Activated CD4-positive, alpha-beta T cell treated with anti-CD3 and anti-CD28 coated beads for 36 hours (primary cell): Measurements from ENCODE around the gene SPRED2. TPM values are rescaled to one million over a fixed set of nuclear protein-coding genes. Genes with fewer than 3 reads are reported as not detected.
A peak's percentile ranks its signal among the peaks of the same experiment; 100 is the strongest.

Source experiments
- ATAC-seq: fragments of 200-7000 bp; cut with Tn5 transposase; one replicate; pipeline ENCODE4 v1.10.0; 2021; ENCODE audit warnings: mild to moderate bottlenecking, moderate library complexity
- CTCF ChIA-PET: fragments of 350-600 bp; sonication (Branson Sonifier 250); formaldehyde crosslinking; loops from one replicate; lab custom pipeline; 2021; ENCODE audit warnings: antibody characterized with exemption; lab: Charles Lee
- POLR2A ChIA-PET: fragments of 350-600 bp; sonication (Branson Sonifier 250); formaldehyde crosslinking; loops from one replicate; lab custom pipeline; 2021; ENCODE audit warnings: antibody characterized with exemption, inconsistent platforms; lab: Charles Lee
- DNase-seq: peaks from one replicate; pipeline ENCODE4 v3.0.0-alpha.2; 2020
- H3K27ac Mint-ChIP-seq: one replicate; pipeline ENCODE4 v1.8.0; 2021; ENCODE audit warnings: mixed read lengths
- H3K27me3 Mint-ChIP-seq: one replicate; pipeline ENCODE4 v1.8.0; 2021; ENCODE audit warnings: mixed read lengths
- H3K36me3 Mint-ChIP-seq: one replicate; pipeline ENCODE4 v1.8.0; 2021; ENCODE audit warnings: low read depth, mixed read lengths
- H3K4me1 Mint-ChIP-seq: one replicate; pipeline ENCODE4 v1.8.0; 2021; ENCODE audit warnings: mixed read lengths
- H3K4me3 Mint-ChIP-seq: one replicate; pipeline ENCODE4 v1.8.0; 2021; ENCODE audit warnings: mild to moderate bottlenecking, moderate library complexity, mixed read lengths
- H3K9me3 Mint-ChIP-seq: one replicate; pipeline ENCODE4 v1.8.0; 2021; ENCODE audit warnings: low read depth, mixed read lengths
- intact Hi-C, 2 experiments: fragments of 100-400 bp; cut with DNase I in 1 of 2; cut with micrococcal nuclease in 1 of 2; formaldehyde crosslinking; loops; one replicate each; pipeline versions ENCODE4 v1.14.2 to v1.15.1; 2022 to 2024; cut with DNase I, micrococcal nuclease
- total RNA-seq, 2 experiments: library from RNA; stranded (reverse); gene quantifications; one replicate each; pipeline ENCODE4 v1.2.3, GENCODE V29; 2021

The SPRED2 gene
- total RNA-seq, 2 experiments from 2014 or later: 6.7 to 7.9 TPM

GRCh38 chr2:65374999-65375398 lies 57.4 kb downstream of the SPRED2 start:
- H3K4me1 Mint-ChIP-seq: peaks cover 11% of the 10 kb centered on the region

DNA sequence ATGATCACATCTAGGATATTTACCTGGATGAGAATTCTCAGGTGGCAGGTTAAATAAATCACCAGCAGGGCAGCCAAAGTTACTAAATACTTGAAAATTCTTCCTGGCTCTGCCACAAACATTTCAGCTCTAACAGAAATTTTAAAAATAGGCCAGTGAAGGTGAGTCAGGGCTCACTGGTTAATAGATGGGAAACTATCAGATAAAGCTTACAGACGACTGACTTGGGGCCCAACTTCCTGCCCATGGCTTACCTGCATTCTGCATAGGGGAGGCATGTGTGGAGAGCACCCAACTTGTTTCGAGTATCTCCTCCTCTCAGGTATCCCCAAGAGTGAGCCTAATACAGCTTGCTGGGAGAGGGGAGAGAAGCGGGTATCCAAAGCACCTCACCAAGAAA lies 57.8 kb downstream of the SPRED2 start:
- no peaks in the 10 kb centered on the region for H3K9me3 Mint-ChIP-seq
- no peak for DNase-seq
- no peaks in the 10 kb centered on the region for H3K36me3 Mint-ChIP-seq
- H3K27me3 Mint-ChIP-seq: peaks cover 5% of the 10 kb centered on the region
- no peak overlapping the region for H3K27ac Mint-ChIP-seq
- ATAC-seq: no peak
- CTCF ChIA-PET: interaction anchor here (0.6 to 2.0 kb wide), 4 partner anchors 9 to 145 kb away, joined by 4 to 10 read pairs (median 6); no protein-coding TSS in a partner anchor
- POLR2A ChIA-PET: interaction anchor here (2.1 kb wide), 1 partner anchor 9 kb away, joined by 9 read pairs; no protein-coding TSS in a partner anchor
- H3K4me3 Mint-ChIP-seq: no peak overlapping the region
- H3K4me1 Mint-ChIP-seq: peaks cover 11% of the 10 kb centered on the region
- intact Hi-C loops: no loop called here

More at GRCh38 chr2:65374999-65375398, 57.4 kb downstream of the SPRED2 start:
- H3K27me3 Mint-ChIP-seq: peaks cover 6% of the 10 kb centered on the region
- no peaks in the 10 kb centered on the region for H3K36me3 Mint-ChIP-seq
- intact Hi-C loops: no loop called here
- ChIA-PET POLR2A (interaction anchor here (2.1 kb wide), 1 partner anchor 8 kb away, joined by 9 read pairs; no protein-coding TSS in a partner anchor), CTCF (interaction anchor here (1.3 to 2.0 kb wide), 2 partner anchors 9 to 21 kb away, joined by 4 to 10 read pairs; no protein-coding TSS in a partner anchor)
- ATAC-seq (no peak), DNase-seq (no peak)
- H3K4me3 Mint-ChIP-seq: no peak overlapping the region
- no peaks in the 10 kb centered on the region for H3K9me3 Mint-ChIP-seq
- H3K27ac Mint-ChIP-seq: no peak overlapping the region

DNA sequence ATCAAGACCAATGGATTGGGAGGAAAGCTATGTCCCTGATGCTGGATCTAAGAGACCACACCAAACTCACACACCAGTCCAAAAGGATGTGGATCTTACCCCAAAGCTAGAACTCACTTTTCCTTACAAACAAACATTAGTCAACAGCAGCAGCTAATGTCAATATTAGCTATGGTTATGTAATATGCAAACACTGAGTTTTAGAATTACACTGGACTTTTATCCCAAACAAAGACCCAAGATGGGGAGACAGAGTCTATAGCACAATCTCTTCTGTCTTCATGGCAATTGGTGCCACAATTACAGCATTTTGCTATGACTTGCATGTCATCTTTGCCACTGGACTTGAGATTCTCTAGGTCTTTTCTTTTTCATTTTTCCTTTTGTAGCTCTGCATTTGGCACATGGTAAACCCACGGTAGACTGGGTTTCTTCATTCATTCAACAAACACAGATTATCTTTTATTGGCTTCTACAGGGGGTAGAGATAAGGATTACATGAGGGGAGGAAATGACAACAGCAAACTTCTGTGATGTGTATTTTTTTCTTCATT lies 59.0 kb downstream of the SPRED2 start:
- peaks cover 5% of the 10 kb centered on the region for H3K27me3 Mint-ChIP-seq
- H3K36me3 Mint-ChIP-seq: no peaks in the 10 kb centered on the region
- H3K9me3 Mint-ChIP-seq: no peaks in the 10 kb centered on the region
- DNase-seq (no peak), ATAC-seq (no peak)
- H3K4me3 Mint-ChIP-seq: no peak overlapping the region
- POLR2A ChIA-PET: interaction anchor here (0.7 to 2.1 kb wide), 2 partner anchors 10 to 387 kb away, joined by 3 to 9 read pairs; no protein-coding TSS in a partner anchor
- peaks cover 11% of the 10 kb centered on the region for H3K4me1 Mint-ChIP-seq
- CTCF ChIA-PET: interaction anchor here (0.9 to 2.0 kb wide), 4 partner anchors 10 to 200 kb away, joined by 3 to 10 read pairs (median 6); no protein-coding TSS in a partner anchor
- intact Hi-C loops: no loop called here
- H3K27ac Mint-ChIP-seq: no peak overlapping the region

GRCh38 chr2:65372619-65373018 lies 59.8 kb downstream of the SPRED2 start:
- H3K9me3 Mint-ChIP-seq: no peaks in the 10 kb centered on the region
- no peak overlapping the region for H3K4me3 Mint-ChIP-seq
- DNase-seq (no peak), ATAC-seq (no peak)
- no peak overlapping the region for H3K27ac Mint-ChIP-seq
- H3K4me1 Mint-ChIP-seq: peaks cover 7% of the 10 kb centered on the region
- POLR2A ChIA-PET: no interaction called here
- no peaks in the 10 kb centered on the region for H3K36me3 Mint-ChIP-seq
- H3K27me3 Mint-ChIP-seq: peaks cover 5% of the 10 kb centered on the region
- CTCF ChIA-PET: interaction anchor here (1.9 kb wide), 1 partner anchor 14 kb away, joined by 5 read pairs; no protein-coding TSS in a partner anchor
- intact Hi-C loops: no loop called here

- CTCF ChIA-PET: interaction anchor here (1.5 kb wide), 1 partner anchor 11 kb away, joined by 9 read pairs; no protein-coding TSS in a partner anchor
- no peak overlapping the region for H3K27ac Mint-ChIP-seq
- no peak for DNase-seq
- H3K27me3 Mint-ChIP-seq: peaks cover 3% of the 10 kb centered on the region
- no peaks in the 10 kb centered on the region for H3K36me3 Mint-ChIP-seq
- intact Hi-C loops: no loop called here
- H3K9me3 Mint-ChIP-seq: no peaks in the 10 kb centered on the region
- POLR2A ChIA-PET: no interaction called here
- no peak overlapping the region for H3K4me3 Mint-ChIP-seq
- H3K4me1 Mint-ChIP-seq: peaks cover 14% of the 10 kb centered on the region
- ATAC-seq: no peak
Measured at GRCh38 chr2:65371074-65371434, 61.3 kb downstream of the SPRED2 start.

DNA sequence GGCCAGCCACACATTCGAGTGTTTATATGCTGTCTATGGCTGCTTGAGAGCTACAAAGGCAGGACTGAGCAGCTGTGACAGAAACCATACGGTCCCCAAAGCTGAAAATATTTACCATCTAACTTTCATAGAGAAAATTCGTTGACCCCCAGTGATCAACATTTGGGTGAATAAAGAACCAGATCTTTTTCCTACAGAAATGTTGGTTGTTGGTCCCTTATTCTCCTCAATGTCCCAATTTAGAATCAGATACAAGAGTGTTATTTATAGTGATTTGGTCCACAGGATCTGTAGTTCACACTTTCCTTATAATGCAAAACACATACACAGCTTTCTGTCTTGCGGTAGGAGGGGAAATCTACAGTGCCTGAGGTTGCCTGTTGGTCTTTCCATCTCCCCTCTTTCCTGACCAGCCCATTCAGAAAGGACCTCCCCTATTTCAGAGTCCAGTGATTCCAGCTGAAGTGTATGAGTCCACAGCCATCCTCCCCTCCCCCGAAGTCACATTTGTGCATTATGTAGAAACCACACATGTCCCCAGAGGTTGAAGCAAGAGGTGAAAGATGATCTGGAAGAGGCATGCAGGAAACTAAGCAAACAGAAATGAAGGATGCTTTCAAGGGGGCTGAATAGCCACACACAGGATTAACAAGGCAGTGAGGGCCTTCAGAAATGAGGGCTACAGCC lies 61.9 kb downstream of the SPRED2 start:
- no peaks in the 10 kb centered on the region for H3K9me3 Mint-ChIP-seq
- H3K27me3 Mint-ChIP-seq: peaks cover 3% of the 10 kb centered on the region
- H3K27ac Mint-ChIP-seq: no peak overlapping the region
- POLR2A ChIA-PET: no interaction called here
- no peaks in the 10 kb centered on the region for H3K36me3 Mint-ChIP-seq
- intact Hi-C loops: no loop called here
- ATAC-seq (no peak), DNase-seq (no peak)
- CTCF ChIA-PET: interaction anchor here (1.5 kb wide), 1 partner anchor 12 kb away, joined by 9 read pairs; no protein-coding TSS in a partner anchor
- no peak overlapping the region for H3K4me3 Mint-ChIP-seq
- peaks cover 15% of the 10 kb centered on the region for H3K4me1 Mint-ChIP-seq

DNA sequence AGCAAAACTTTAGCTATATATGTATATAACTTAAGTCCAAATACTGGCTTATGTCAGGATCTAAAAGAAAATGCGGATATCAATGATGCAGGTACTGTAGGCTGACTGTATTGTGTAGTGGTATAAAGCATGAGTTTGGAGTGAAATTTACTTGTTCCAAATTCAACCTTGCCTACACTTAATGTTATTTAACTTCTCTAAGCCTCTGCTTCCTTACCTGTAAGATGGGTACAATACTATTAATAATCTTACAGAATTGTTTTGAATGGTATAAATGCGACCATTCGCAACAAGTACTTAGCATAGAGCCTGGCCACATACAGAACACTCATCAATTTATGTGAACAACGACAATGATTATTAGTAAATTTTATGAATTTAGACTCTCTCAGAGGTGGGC lies 62.4 kb downstream of the SPRED2 start:
- no peak for DNase-seq
- H3K4me1 Mint-ChIP-seq: peaks cover 15% of the 10 kb centered on the region
- H3K27me3 Mint-ChIP-seq: no peaks in the 10 kb centered on the region
- H3K9me3 Mint-ChIP-seq: no peaks in the 10 kb centered on the region
- ChIA-PET POLR2A (no interaction called here), CTCF (no interaction called here)
- intact Hi-C loops: loop anchor here (5.0 kb wide), 2 partner anchors 62 to 182 kb away; partner anchors contain the start of gene SPRED2 (in 1 of the 2)
- H3K27ac Mint-ChIP-seq: no peak overlapping the region
- H3K4me3 Mint-ChIP-seq: no peak overlapping the region
- ATAC-seq: no peak
- H3K36me3 Mint-ChIP-seq: no peaks in the 10 kb centered on the region

DNA sequence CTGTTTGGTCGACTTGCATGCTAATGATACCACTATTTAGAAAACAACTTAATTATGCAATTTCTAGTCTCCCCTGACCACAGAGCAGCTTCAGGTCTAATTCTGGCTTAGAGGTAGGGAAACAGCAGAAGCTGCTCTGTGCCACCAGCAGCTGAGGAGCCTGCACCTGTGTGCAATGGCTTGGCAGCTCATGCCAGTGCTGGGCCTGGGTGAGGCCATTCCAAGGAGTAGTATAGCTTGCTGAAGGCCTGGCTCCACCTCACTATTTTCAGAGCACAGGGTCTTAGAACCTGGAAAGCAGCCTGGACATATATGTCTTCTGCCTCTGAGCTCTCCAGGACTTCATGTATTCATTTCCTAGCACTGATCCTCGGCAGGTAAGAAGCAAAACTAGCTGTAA lies 62.8 kb downstream of the SPRED2 start:
- Mint-ChIP-seq H3K27me3 (no peaks in the 10 kb centered on the region), H3K4me1 (peaks cover 13% of the 10 kb centered on the region), H3K36me3 (no peaks in the 10 kb centered on the region), H3K4me3 (no peak overlapping the region), H3K27ac (no peak overlapping the region), H3K9me3 (no peaks in the 10 kb centered on the region)
- POLR2A ChIA-PET: no interaction called here
- DNase-seq: no peak
- no peak for ATAC-seq
- intact Hi-C loops: loop anchor here (5.0 kb wide), 2 partner anchors 63 to 183 kb away; partner anchors contain the start of gene SPRED2 (in 1 of the 2)
- CTCF ChIA-PET: interaction anchor here (0.6 kb wide), 1 partner anchor 13 kb away, joined by 3 read pairs; no protein-coding TSS in a partner anchor

GRCh38 chr2:65368468-65368867 lies 63.9 kb downstream of the SPRED2 start:
- H3K4me3 Mint-ChIP-seq: no peak overlapping the region
- no peaks in the 10 kb centered on the region for H3K9me3 Mint-ChIP-seq
- no peaks in the 10 kb centered on the region for H3K36me3 Mint-ChIP-seq
- no peak overlapping the region for H3K27ac Mint-ChIP-seq
- no peaks in the 10 kb centered on the region for H3K27me3 Mint-ChIP-seq
- intact Hi-C loops: loop anchor here (5.0 kb wide), 2 partner anchors 64 to 184 kb away; partner anchors contain the start of gene SPRED2 (in 1 of the 2)
- ChIA-PET CTCF (interaction anchor here (0.6 to 1.2 kb wide), 2 partner anchors 15 to 149 kb away, joined by 4 read pairs; no protein-coding TSS in a partner anchor), POLR2A (interaction anchor here (0.5 kb wide), 1 partner anchor 242 kb away, joined by 3 read pairs; no protein-coding TSS in a partner anchor)
- ATAC-seq: no peak
- H3K4me1 Mint-ChIP-seq: peaks cover 13% of the 10 kb centered on the region
- no peak for DNase-seq

DNA sequence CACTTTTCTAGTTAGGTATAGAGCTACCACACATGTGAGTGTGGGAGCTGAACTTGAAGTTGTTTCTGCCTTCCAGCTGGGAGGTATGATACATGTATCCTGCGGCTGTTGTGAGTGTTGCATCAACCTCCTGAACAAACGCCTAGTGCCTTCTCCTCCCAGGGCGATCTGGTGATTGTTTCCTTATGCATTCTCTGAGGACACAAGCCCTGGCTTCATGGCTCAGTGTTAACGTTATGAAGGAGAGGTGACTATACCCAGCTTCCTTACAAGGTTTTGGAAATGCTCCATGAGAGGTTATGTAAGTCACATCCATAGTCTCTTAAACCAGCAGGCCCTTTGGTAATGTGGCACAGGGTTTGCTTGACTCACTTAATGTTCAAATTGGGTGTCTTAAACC lies 64.9 kb downstream of the SPRED2 start:
- no peak for DNase-seq
- ATAC-seq: no peak
- Mint-ChIP-seq H3K4me3 (no peak overlapping the region), H3K27me3 (no peaks in the 10 kb centered on the region), H3K4me1 (peaks cover 13% of the 10 kb centered on the region), H3K9me3 (no peaks in the 10 kb centered on the region), H3K36me3 (no peaks in the 10 kb centered on the region), H3K27ac (no peak overlapping the region)
- intact Hi-C loops: loop anchor here (2.0 to 5.0 kb wide), 3 partner anchors 15 to 185 kb away; partner anchors contain the start of gene SPRED2 (in 1 of the 2)
- ChIA-PET CTCF (interaction anchor here (1.1 to 1.2 kb wide), 2 partner anchors 9 to 16 kb away, joined by 3 to 4 read pairs; no protein-coding TSS in a partner anchor), POLR2A (interaction anchor here (0.7 kb wide), 1 partner anchor 90 kb away, joined by 6 read pairs; no protein-coding TSS in a partner anchor)

GRCh38 chr2:65366595-65367125 lies 65.7 kb downstream of the SPRED2 start:
- ChIA-PET CTCF (interaction anchor here (0.7 to 1.3 kb wide), 4 partner anchors 15 to 69 kb away, joined by 3 to 4 read pairs (median 3); no protein-coding TSS in a partner anchor), POLR2A (no interaction called here)
- peaks cover 17% of the 10 kb centered on the region for H3K4me1 Mint-ChIP-seq
- ATAC-seq (peak; percentile 97), DNase-seq (peak; percentile 63)
- intact Hi-C loops: loop anchor here (2.0 to 5.0 kb wide), 3 partner anchors 16 to 186 kb away; partner anchors contain the start of gene SPRED2 (in 1 of the 2)
- H3K27ac Mint-ChIP-seq: no peak overlapping the region
- H3K9me3 Mint-ChIP-seq: no peaks in the 10 kb centered on the region
- no peaks in the 10 kb centered on the region for H3K36me3 Mint-ChIP-seq
- H3K27me3 Mint-ChIP-seq: peaks cover 2% of the 10 kb centered on the region
- no peak overlapping the region for H3K4me3 Mint-ChIP-seq
